GM21723 (cell line): ENCODE data around the gene PTN.
"Not testable (repeated sequence)": the region's sequence is repeated elsewhere in the genome, so short reads cannot be mapped to it uniquely, and the experiment has no call there.

ENCODE experiments used
- ATAC-seq: cut with Tn5 transposase; IDR thresholded peaks from one replicate; pipeline ENCODE4 v1.9.1; 2021; ENCODE audit warnings: mild to moderate bottlenecking, moderate library complexity; ENCODE audit not compliant: unreplicated experiment

The PTN gene

GRCh38 chr7:137269240-137269639, 74.3 kb downstream of the PTN start:
- no peak for ATAC-seq

DNA sequence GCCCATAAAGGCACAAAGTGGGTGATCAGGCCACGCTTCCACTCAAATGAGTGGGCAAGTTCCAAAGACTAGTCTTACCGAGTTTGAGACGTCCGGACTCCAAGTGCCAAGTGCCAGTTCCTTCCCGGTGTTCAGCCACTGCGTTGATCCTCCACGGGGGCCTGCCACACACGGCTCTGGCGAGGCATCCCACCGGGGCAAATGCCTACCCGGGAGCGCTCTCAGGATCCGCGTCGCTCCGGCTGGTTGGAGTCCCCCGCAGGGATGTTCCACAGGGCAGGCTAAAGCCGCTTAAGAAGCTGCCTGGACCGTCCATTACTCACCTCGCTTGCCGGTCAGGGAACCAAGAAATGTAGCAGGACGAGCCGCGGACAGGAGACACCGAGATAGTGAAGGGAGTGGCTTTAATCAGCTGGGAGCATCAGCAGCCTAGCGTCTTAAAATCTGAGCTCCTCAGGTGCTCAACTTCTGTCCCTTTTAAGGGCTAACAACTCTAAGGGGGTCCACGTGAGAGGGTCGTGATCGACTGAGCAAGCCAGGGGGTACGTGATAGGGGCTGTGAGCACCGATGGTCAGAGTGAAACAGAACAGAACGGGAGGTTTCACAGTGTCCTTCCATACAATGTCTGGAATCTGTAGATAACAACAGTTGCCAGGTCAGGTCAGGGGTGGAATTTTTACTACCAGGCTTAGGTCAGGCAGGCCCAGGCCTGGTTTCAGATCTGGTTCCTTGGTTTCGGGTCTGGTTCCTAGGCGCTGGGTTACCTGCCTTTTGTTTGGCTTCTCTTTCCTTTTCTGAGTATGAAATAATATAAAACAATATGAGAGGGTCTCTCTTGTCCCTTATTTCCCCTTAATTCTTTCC, 75.3 kb downstream of the PTN start:
- ATAC-seq: not testable (repeated sequence)

GRCh38 chr7:137266764-137267163, 76.8 kb downstream of the PTN start:
- ATAC-seq: no peak

GRCh38 chr7:137265480-137265879, 78.1 kb downstream of the PTN start:
- ATAC-seq: not testable (repeated sequence)

GRCh38 chr7:137262599-137262998, 80.9 kb downstream of the PTN start:
- ATAC-seq: no peak

GRCh38 chr7:137258552-137258951, 85.0 kb downstream of the PTN start:
- ATAC-seq: no peak

GRCh38 chr7:137254766-137255165, 88.8 kb downstream of the PTN start:
- ATAC-seq: no peak

- ATAC-seq: no peak
Observed at GRCh38 chr7:137245890-137246289, 97.6 kb downstream of the PTN start.

- ATAC-seq: no peak
Observed at GRCh38 chr7:137245186-137245585, 98.3 kb downstream of the PTN start.

DNA sequence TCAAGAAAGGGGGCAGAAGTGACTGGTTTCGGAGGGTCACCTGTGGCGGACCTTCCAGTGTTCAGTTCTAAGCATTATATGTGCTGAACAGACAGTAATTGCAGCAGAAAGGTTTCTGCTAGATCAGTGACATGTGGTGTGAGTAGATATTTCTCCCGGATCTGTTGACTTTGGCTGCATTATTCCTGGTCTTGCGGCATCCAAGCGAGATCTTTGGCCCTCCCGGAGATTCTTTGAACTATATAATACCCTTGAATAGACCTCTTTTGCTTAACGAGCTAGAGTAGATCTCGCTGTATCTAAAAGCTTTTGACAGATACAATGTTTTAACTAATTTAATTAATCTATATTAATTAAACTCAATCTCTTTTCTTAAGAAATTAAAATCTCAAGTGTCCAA, 99.8 kb downstream of the PTN start:
- ATAC-seq: no peak

- no peak for ATAC-seq
Observed at GRCh38 chr7:137242616-137243015, 100.9 kb downstream of the PTN start.

DNA sequence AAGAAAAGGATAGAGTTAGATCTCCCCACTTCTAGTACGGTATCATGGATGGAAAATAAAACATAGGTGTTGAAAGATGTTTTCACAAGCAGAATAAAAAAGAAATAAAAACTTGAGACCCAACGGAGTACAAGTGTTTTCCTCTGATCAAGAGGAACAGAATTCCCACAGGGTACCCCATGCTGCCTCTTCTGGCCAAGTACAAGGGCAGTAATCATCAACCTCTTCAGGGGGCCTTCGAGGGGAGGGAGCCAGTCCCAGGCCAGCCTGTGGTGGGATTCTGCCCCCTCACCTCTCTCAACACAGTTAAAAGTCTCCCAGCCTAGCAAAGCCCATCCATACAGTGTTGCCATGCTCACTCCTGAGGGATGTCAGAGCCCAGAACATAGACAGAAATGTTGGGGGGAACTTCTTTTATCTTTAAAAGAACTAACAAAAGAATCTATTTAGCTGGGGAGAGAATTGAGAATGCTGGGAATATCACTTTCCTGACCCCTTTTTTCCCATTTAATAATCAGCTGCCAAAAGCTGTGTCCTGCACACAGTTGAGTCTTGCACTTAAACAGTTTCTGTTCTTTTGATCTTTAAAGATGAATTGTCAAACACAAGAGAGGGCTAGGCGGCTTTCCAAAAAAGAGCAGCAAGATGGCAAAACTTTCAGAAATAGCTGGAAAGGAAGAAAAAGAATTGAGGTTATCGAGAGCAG, 101.7 kb downstream of the PTN start:
- ATAC-seq: no peak

DNA sequence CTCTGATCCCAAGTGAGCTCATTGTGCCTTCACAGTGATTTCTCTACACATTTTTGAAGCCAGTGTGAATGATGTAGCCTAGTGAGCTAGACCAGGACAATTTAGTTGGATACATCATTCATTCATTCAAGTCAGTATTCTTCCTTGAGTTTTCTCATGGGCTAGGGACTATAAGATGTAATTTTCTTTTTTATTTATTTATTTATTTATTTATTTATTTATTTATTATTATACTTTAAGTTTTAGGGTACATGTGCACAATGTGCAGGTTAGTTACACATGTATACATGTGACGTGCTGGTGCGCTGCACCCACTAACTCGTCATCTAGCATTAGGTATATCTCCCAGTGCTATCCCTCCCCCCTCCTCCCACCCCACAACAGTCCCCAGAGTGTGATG, 104.3 kb downstream of the PTN start:
- ATAC-seq: not testable (repeated sequence)

DNA sequence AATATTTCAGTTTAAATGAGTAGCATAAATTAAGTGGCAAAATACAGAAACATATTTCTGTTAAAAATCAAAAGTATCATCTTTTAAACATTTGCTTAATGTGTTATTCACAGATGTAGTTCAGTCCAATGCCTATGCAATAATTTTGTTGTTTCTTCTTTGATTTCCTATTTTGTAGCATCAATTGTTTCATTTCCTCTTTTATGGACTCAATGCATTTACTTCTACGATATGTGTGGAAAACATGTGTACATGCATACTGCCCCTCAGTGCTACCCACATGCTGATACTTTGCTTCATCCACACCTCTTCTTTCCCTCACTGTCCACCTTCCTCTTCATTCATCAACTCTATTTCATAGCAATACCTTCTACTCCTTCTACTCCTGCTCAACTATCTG, 108.1 kb downstream of the PTN start:
- ATAC-seq: no peak

DNA sequence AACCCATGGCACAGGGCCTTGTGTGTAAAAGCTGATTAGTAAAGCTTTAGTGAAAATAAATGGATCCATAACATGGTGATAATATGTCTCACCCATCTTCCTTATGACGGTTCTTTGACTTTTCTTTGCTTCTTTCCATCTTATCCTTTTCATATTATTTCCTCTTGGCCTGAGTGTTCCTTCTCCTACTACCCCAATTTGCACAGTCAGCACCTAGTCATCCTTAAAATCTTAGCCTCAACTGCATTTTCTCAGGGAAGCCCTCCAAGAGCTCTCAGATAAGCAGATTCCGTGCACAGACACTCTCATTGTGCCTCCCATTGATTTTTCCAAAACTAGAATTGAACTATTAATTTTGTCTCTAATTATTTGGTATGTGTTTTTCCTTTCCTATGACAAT, 112.4 kb downstream of the PTN start:
- ATAC-seq: no peak

GRCh38 chr7:137221467-137221866, 122.1 kb downstream of the PTN start:
- ATAC-seq: no peak

DNA sequence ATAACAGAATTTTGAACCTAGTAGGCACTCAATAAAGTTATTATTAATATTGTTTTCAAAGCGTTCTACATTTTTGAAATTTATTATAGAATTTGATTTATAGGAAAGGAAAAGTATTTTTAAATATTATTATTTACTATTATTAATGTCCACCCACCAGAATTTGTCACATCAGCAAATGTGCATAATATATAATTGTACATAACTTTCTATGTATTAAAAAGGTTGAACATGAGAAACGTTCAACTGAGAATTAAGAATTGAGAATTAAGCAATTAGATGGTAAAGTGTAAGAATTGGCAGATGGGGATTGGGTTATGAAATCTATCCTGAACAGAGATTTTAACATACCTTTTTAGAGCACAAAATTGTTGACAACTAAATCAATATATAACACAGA, 129.8 kb downstream of the PTN start:
- no peak for ATAC-seq

- no peak for ATAC-seq
Observed at GRCh38 chr7:137209151-137209817, 134.2 kb downstream of the PTN start.

GRCh38 chr7:137206770-137207169, 136.8 kb downstream of the PTN start:
- ATAC-seq: no peak

- ATAC-seq: no peak
Observed at GRCh38 chr7:137204246-137204645, 139.3 kb downstream of the PTN start.

- no peak for ATAC-seq
Observed at GRCh38 chr7:137203351-137203750, 140.2 kb downstream of the PTN start.

DNA sequence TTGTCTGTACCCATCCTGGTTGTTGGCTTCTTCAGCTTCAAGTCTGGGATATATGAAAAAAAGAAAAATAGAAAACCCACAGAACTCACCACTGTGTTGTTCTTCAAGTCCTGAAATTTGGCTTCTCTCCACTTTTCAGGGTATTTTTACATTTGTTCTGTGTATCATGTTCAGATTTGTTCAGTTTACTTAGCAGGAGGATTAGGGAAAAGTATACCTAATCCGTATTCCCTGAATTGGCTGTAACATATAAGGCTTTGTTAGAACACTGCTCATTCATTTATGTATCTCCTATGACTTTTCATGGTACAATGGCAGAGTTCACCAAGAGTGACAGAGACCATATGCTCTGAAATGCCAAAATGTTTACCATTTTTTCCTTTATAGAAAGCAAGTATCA, 146.9 kb downstream of the PTN start:
- ATAC-seq: no peak
